OCI-LY1 (cell line): ENCODE data around the gene SPARC.

Experiments used
- CTCF ChIP-seq: fragments of 200-600 bp; sonication (generic), shearing (Covaris generic); IDR thresholded peaks from 2 replicates; pipeline ENCODE4 v1.5.1; 2017; ENCODE audit warnings: mild to moderate bottlenecking, antibody characterized with exemption, low read length, moderate library complexity, mixed read lengths
- EZH2 ChIP-seq: fragments of 200-600 bp; sonication (generic), shearing (Covaris generic); IDR thresholded peaks from 2 replicates; pipeline ENCODE4 v1.8.0; 2017; ENCODE audit warnings: borderline replicate concordance, mixed run types, mild to moderate bottlenecking, antibody characterized with exemption, low read length, moderate library complexity, mixed read lengths

- TF ChIP-seq CTCF (no peak), EZH2 (no peak)
Observed at GRCh38 chr5:151622367-151623088, 64.2 kb downstream of the SPARC start.
